ENCODE measurements around the gene AZU1. TPM values are rescaled to one million over a fixed set of nuclear protein-coding genes. Genes with fewer than 3 reads are reported as not detected.

The AZU1 gene
- total RNA-seq, 1 donor from 2014 or later = not detected

DNA sequence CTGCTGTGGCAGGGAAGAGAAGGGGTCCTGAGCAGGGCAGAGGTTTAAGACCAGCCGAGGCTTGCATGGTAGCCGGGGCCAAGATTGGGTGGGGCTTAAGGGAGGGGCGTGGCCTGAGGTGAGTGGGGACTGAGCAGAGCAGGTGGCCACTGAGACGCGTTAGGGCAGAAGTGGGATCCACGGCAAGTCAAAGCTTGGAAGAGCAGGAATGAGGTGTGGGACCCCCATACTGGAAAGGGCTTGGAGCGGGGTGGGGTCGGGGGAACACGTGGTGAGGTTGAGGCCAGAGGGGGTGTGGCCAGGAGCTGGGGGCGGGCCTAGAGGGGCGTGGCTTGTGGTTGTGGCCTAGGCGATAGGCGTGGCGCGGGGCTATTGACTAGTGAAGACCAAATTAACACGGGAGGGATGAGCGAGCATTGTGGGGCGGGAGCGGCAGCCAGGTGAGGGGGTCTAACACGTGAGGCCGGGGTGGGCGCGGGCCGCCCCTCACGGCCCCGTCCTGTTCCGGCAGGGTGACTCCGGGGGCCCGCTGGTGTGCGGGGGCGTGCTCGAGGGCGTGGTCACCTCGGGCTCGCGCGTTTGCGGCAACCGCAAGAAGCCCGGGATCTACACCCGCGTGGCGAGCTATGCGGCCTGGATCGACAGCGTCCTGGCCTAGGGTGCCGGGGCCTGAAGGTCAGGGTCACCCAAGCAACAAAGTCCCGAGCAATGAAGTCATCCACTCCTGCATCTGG is 35.1 kb downstream of the AZU1 start:
- DNase-seq = peak; percentile 76
- no peak for ATAC-seq
- intact Hi-C loops (cut with micrococcal nuclease) = no loop called here

DNA sequence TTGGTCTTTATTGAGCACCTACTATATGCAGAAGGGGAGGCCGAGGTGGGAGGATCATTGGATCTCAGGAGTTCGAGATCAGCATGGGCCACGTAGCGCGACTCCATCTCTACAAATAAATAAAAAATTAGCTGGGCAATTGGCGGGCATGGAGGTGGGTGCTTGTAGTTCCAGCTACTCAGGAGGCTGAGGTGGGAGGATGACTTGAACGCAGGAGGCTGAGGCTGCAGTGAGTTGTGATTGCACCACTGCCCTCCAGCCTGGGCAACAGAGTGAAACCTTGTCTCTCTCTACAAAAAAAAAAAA is 35.6 kb downstream of the AZU1 start:
- intact Hi-C loops (cut with micrococcal nuclease) = no loop called here
- DNase-seq (no peak), ATAC-seq (no peak)

DNA sequence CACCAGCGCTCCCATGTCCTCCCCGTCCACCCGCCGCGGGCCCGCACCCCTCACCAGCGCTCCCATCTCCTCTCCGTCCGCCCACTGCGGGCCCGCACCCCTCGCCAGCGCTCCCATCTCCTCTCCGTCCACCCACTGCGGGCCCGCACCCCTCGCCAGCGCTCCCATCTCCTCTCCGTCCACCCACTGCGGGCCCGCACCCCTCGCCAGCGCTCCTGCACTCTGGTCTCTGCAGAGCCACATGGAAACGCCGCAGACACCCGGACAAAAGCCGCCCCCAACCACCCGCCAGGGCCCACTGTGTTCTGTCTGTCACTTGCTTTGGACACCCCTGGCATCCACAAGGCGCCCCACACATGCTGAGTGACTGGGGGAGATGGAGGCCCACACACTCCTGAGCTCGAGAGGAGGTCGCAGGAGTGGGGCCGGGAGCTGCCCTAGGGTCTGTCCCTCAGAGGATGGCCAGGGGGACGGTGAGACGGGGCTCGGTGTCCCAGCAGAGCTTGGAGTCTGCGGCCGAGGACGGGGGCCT is 39.2 kb downstream of the AZU1 start:
- ATAC-seq = no peak
- intact Hi-C loops (cut with micrococcal nuclease) = no loop called here
- DNase-seq = peak; percentile 38

DNA sequence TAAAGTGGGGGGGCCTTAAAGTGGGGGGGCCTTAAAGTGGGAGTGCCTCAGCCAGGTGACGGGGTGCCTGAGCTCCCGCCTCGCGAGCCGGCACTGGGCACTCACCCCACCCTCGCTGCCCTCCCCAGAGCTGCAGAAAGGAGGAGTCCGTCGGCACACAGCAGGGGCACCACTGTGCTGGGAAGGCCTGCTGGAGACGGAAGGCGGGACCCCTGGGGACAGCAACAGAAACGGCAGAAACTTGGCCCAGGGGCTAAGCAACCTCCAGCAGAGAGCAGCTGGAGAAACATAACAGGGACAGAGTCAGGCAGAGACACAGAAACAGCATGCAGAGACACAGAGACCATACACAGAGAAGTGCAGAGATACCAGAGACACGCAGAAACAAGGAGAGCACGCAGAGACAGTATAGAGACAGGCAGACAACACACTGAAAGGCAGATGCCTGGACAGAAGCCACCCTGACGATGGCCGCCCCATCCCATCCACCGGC is 39.7 kb downstream of the AZU1 start:
- DNase-seq = peak; percentile 61
- ATAC-seq = peak; percentile 7
- intact Hi-C loops (cut with micrococcal nuclease) = no loop called here

DNA sequence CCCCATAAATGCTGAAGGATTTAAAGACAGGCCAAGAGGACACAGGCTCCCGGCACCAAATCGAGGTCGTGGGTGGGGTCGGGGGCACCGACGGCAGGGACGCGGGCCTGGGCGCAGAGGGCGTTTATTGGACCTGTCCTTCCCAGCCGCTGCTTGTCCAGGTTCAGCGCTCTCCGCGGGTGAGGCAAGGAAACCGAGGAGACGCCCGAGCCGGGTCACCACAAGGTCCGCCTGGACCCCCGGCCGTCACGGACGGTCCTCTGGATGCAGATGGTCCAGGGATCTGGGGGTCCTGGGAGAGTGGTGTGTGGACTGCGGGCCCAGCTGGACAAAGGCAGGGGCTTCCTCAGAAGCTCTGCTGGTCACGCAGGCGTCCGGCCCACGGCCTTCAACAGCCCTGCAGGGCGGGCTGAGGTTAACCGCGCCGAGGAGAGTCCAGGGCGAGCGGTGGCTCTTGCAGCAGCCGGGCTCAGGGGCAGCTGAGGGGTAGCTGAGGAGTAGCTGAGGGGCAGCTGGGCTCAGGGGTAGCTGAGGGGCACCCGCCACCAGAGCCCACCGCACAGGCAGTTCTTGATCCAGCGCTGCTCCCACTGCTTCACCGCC is 40.3 kb downstream of the AZU1 start:
- ATAC-seq (no peak), DNase-seq (peak; percentile 50)
- intact Hi-C loops (cut with micrococcal nuclease) = no loop called here

DNA sequence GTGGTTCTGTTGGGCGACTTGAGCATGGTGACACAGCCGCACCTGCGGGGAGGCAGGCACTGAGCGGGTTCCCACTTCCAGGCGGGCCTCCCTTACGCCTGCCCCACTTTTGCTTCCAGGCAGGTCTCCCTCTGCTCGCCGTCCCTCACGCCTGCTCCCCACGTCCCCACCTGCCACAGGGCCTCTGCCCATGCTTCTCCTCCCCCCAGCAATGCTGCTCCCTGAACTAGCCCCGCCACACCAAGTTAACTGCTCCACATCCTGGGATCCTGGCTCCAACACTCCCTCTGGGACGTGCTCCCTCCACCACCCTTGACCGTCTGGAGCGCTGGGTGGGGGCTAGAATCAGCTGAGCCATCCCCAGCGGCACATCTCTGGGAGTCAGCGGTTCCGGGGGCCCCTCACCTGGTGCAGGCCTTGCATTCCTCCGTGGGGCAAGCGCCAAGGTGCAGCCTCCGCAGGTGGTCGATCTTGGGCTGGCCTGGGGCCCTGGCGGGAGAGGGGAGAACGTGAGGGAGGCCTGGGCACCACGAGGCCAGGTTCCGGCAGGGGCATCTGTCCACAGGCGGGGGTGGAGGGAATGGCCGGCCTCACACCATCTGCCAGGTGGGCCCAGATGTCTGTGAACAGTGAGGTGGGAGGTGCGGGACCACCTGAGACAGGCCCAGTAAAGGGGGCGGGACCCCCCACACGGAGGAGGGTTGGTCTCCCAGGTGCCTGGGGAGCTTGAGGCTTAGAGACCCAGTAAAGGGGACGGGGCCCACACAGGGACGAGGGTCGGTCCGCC is 41.0 kb downstream of the AZU1 start:
- DNase-seq (peak; percentile 48), ATAC-seq (no peak)
- intact Hi-C loops (cut with micrococcal nuclease) = no loop called here

DNA sequence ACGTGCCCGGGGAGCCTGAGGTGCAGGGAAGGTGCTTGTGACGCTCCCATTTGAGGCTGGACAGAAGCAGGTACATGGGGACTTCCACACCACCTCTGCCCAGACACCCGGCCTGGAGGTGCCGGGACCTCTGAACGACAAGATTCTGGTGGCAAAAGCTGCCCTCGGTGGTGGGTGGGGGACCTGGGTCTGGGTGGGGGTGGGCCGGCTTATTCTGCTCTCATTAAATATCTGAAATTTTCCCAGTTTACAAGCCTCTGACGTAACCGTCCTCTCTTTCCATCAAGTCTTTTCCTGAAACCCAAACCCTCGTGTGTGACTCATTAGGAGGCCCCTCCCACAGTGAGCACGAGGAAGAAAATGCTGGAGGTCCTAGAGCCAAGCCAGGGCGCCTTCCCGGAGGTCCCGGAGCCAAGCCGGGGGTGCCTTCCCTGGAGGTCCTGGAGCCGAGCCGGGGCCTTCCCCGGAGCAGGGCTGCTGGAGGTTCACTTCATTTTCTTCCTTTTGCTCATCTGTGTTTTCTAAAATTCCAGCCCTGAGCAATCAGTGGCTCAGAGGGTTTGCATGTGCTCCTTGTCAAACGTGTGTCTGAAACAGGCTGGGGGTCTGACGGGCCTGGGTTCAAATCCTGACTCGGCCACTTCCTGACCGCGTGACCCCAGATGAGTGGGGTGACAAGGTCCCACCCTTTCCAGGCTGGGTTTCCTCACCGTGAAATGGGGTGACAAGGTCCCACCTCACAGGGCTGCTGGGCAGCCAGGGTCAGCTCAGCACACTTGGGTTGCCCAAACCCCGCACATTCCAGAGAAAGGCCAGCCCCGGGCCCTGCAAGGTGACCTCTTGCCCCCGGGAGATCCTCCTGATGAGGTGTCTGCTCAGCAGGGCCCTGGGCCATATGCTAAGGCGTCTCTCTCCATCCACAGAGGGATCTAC is 41.9 kb downstream of the AZU1 start:
- DNase-seq (peak; percentile 76), ATAC-seq (peak; percentile 33)
- intact Hi-C loops (cut with micrococcal nuclease) = no loop called here

DNA sequence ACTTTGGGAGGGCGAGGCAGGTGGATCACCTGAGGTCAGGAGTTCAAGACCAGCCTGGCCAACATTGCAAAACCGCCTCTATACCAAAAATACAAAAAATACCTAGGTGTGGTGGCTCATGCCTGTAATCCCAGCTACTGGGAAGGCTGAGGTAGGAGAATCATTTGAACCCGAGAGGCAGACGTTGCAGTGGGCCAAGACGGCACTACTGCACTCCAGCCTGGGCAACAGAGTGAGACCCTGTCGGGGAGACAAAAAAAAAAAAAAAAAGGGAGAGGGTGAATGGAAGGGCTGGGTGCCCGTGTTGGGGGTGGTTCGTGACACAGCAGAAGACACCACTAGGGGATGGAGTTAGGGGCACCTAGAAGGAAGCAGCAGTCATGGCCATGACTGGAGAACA is 42.7 kb downstream of the AZU1 start:
- DNase-seq (no peak), ATAC-seq (no peak)
- intact Hi-C loops (cut with micrococcal nuclease) = no loop called here

DNA sequence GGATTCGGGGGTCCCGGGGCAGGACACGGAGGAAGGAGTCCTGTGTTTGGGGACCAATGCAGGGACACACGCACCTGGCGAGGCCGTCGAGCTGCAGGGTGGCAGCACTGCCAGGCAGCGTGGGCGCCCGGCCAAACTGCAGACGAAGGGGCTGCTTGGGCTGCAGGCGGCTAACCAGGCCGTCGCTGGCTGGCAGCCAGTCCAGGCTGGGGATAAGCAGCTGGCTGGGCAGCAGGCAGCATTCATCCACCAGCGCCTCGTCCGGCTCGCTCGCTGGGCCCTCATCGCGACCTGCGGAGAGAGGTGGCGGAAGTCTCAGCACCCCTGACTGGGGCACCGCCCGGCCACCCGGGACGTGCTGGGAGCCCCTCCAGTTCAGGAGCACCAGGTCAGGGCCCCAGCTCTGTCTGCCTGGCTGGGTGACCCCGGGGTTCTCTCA is 43.3 kb downstream of the AZU1 start:
- ATAC-seq (peak; percentile 34), DNase-seq (peak; percentile 91)
- intact Hi-C loops (cut with micrococcal nuclease) = no loop called here

DNA sequence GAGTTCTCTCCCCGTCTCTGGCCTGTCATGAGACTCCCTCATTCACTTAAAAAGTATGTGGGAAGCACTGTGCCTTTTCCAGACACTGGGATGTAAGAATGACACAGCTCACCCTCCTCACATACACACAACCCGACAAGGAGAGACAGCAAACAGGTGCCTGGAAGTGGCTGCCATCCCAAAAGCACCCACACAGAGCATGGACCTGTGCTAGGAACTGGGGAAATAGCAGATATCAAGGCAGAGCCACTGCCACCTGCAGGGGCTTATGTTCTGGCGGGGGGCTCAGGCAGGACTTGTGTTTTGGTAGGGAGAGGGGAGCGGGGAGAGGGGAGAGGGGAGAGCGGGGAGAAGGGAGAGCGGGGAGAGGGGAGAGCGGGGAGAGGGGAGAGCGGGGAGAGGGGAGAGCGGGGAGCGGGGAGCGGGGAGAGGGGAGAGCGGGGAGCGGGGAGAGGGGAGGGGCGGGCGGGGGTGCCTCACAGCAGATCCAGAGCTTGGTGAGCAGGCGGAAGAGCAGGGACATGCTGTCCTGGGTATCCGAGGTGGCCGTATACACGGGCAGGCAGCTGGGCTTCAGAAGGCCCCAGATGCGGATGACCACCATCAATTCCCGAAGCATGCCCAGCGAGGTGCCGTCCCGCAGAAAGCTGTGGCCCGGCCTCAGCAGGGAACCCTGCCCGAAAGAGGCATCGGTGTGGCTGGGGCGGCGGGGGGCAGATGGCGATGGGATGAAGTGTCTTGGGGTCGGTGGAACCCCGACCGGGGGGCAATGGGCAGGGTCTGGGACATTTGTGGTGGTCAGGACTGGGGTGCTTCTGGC is 44.0 kb downstream of the AZU1 start:
- intact Hi-C loops (cut with micrococcal nuclease) = no loop called here
- ATAC-seq (no peak), DNase-seq (no peak)

DNA sequence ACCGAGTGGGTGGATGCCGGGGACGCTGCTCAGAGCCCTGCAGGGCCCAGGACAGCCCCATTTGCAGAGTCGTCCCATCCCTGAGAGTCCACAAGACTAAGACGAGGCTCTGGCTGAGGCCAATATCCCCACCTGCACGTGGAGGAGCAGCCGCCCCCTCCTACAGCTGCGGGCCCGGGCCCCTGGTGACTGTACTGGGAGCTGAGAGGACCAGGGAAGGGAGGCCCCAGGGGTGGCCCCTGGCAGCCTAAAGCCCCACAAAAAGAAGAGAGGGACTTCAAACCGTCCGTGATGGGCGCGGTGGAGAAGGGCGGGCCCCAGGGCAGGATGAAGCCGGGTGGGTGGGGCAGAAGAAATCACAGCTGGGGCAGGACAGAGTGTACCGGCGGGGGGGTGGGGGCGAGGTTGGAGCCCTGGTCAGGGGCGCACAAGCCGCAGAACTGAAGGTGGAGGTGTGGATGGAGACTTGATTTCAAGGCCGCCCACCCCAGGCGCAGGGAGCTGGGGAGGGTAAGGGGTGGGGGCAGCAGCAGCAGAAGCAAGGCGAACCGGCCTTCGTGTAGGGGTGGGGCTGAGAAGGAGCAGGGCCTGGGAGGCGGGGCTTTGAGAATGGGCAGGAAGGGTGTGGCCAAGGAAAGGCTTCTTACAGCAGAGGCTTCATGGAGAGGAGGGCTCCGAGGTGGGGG is 44.8 kb downstream of the AZU1 start:
- intact Hi-C loops (cut with micrococcal nuclease) = no loop called here
- peak; percentile 46 for ATAC-seq
- DNase-seq = peak; percentile 81

DNA sequence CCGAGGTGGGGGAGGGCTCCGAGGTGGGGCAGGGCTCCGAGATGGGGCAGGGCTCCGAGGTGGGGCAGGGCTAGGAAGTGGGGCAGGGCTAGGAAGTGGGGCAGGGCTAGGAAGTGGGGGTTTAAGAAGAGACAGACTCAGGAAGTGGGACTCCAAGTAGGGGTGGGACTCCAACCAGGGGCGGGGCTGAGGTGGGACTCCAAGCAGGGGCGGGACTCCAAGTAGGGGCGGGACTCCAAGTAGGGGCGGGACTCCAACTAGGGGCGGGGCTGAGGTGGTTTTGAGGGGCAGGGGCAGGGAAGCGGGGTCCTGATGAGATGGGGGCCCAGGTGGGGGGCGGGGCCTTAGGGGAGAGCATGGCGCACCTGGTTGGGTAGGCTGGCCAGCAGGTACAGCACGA is 45.4 kb downstream of the AZU1 start:
- DNase-seq (peak; percentile 62), ATAC-seq (peak; percentile 11)
- intact Hi-C loops (cut with micrococcal nuclease) = no loop called here

DNA sequence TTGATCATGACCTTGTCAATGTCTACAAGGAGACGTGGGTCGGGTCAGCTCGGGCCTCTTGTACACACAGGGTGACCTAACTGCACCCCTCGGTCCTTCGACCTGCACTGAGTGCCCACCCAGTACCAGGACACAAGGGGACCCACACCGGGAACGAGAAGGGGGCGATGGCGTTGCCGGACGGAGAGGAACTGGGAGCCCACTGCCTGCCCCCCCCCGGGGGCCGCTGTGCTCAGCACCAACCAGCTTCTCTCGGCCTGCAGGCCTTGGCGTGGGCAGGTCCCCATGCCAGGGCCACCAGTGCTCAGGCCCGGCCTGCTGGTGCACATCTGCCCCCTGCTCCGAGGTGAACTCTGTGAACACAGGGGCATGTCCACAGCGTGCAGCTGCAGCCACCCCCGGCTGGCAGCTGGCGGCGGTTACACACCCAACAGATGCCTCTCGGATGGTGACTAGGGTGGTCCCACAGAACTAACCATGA is 46.0 kb downstream of the AZU1 start:
- intact Hi-C loops (cut with micrococcal nuclease) = no loop called here
- ATAC-seq = no peak
- no peak for DNase-seq

DNA sequence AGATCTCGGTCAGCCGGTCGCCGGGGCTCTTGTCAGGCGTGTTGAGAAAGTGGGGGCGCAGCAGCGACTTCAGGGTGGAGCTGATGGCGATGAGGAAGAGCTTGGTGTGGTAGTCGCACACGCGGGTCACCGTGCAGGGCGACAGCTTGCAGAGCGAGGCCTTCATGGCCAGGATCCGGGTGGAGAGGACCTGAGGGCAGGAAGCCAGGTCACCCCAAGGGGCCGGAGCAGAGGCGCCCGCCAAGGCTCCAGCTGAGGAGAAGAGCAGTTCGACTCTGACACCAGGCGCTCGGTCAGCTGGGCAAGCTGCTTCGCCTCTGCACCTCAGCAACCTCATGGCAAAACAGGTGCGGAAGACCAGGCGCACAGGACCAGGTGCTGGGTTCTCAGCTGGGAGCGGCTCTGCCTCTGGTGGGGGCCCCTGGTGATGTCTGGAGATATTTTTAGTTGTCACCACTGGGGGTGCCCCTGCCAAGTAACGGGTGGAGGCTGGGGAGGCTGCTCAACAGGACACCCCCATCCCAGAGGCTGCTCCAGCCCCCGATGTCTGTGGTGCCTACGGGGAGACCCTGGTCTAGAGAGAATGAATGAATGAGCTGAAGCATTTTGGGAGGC is 47.7 kb downstream of the AZU1 start:
- intact Hi-C loops (cut with micrococcal nuclease) = no loop called here
- DNase-seq = no peak

DNA sequence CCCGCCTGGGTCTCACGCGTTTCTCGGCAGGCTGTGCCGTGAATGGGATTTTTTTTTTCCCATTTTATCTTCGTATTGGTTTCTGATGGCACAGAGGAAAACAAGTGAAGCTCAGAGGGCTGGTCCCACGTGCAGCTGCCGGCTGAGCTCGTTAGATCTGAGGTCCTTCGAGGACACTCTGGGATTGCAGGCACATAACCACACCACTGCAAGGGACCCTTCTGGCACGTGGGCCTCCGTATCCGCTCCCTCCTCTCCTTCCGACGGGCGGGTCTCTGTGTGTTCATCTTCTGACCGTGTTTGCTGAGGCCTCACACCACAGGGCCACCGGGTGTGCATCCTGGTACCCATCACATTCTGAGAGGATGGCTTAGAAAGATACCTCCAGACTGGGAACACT is 48.5 kb downstream of the AZU1 start:
- intact Hi-C loops (cut with micrococcal nuclease) = no loop called here
- no peak for DNase-seq
- no peak for ATAC-seq

More for the DNA sequence above, 47.7 kb downstream of the AZU1 start:
- no peak for ATAC-seq

DNA sequence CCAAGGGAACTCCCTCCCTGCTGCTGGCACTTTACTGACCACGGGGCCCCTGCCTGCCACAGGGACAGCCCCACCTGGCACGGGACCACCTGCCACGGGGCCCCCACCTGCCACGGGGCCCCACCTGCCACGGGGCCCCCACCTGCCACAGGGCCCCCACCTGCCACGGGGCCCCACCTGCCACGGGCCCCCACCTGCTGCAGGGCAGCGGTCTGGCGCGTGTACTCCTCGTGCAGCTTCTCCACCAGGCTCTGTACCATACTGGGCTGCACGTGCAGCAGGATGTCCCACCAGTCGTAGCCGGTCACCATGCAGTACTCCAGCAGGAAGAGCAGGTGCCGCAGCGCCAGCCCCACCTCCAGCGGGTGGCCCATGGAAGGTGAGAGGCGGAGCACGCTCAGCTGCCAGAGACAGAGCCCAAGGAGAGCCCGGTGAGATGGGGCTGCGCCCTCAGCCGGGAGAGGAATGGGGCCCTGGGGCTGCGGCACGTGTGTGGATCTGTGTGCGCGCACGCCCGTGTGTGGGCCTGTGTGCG is 49.2 kb downstream of the AZU1 start:
- intact Hi-C loops (cut with micrococcal nuclease) = no loop called here
- no peak for ATAC-seq
- DNase-seq = no peak

All from left ventricle myocardium superior (tissue), 1 donor.